Measurements from ENCODE around the gene TIGAR. TPM values are rescaled to one million over a fixed set of nuclear protein-coding genes. Genes with fewer than 3 reads are reported as not detected.
A peak's percentile ranks its signal among the peaks of the same experiment; 100 is the strongest.

TIGAR gene
- total RNA-seq, 6 donors from 2014 or later, result 4.9 to 19.5 (median 10.4) TPM

GRCh38 chr12:4273652-4274395 is 47.2 kb upstream of the TIGAR start, which contains the start of gene CCND2:
Gene CCND2 (plus strand): TSS chr12:4273762. CDS start chr12:4274041, 279 bp downstream.
- TF ChIP-seq CTCF (IDR thresholded peaks at IDR 0.05) (no peak), POLR2A (IDR thresholded peaks at IDR 0.05) (peak in 3 of 4 donors; percentile 58 to 91 (median 84)), POLR2AphosphoS5 (IDR thresholded peaks at IDR 0.05) (peak; percentile 8 to 96), EP300 (IDR thresholded peaks at IDR 0.05) (no peak)
- Histone ChIP-seq H3K36me3 (no peaks in the 10 kb centered on the region), H3K27ac (peak within 1 kb of the TSS; percentile 79 to 92 (median 86)), H3K27me3 (peaks cover 1 to 33% (median 20%) of the 10 kb centered on the region in 4 donors), H3K4me3 (peak within 1 kb of the TSS; percentile 62 to 81 (median 72)), H3K4me1 (peaks cover 70 to 97% (median 81%) of the 10 kb centered on the region in 4 donors), H3K9me3 (no peaks in the 10 kb centered on the region)
- peak; percentile 87 to 93 for DNase-seq
- peak; percentile 77 to 80 for ATAC-seq (ENCODE audit: low FRiP score in 2 of 2)
- 0 to 1% methylated on average over 28 to 49 of the region's 52 CpGs for WGBS, 2 donors

DNA sequence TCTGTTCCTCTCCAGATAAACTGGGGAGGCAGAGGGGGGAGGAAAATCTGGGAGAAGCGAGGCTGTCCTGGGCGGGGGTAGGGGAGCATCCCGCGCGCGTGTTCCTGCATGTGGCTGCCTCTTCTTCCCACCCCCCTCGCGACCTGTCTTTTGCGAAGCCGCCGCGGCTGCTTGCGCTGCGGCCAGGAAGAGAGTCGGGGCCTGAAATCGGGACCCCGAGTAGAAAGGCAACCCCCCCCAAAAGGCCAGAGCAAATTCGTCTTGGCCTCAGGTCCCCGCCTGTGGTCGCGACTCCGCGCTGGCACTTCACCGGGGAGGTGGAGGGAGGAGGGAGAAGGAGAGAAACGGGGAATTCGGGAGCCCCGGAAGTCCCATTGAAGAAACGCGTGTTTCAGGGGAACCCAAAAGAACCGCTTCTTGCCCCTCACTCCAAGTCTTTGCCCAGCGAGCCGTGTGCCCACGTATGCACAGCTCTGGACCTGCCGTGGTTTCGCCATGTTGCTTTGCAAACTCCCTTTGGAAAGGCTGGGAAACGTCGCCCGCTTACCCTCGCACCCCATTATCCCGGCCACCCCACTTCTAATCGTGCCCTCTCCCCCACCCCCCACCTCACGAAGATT is 46.5 kb upstream of the TIGAR start:
- TF ChIP-seq POLR2AphosphoS5 (IDR thresholded peaks at IDR 0.05), result no peak
- TF ChIP-seq POLR2A (IDR thresholded peaks at IDR 0.05), result no peak
- no peak for TF ChIP-seq EP300 (IDR thresholded peaks at IDR 0.05)
- TF ChIP-seq CTCF (IDR thresholded peaks at IDR 0.05), result no peak
- peak overlapping the region; percentile 79 to 92 (median 86) for H3K27ac ChIP-seq
- DNase-seq (peak in 1 of 2 donors; percentile 82), ATAC-seq (ENCODE audit: low FRiP score in 2 of 2) (no peak)
- H3K36me3 ChIP-seq, result peaks cover 0 to 5% (median 0%) of the 10 kb centered on the region in 4 donors
- H3K4me3 ChIP-seq, result peak overlapping the region; percentile 62 to 81 (median 72)
- H3K4me1 ChIP-seq, result peaks cover 73 to 93% (median 82%) of the 10 kb centered on the region in 4 donors
- WGBS, 2 donors, result 0 to 2% methylated on average over 30 to 42 of the region's 42 CpGs
- no peaks in the 10 kb centered on the region for H3K9me3 ChIP-seq
- peaks cover 1 to 30% (median 18%) of the 10 kb centered on the region in 4 donors for H3K27me3 ChIP-seq

GRCh38 chr12:4275016-4275869 is 45.8 kb upstream of the TIGAR start:
- H3K36me3 ChIP-seq, result peaks cover 0 to 9% (median 0%) of the 10 kb centered on the region in 4 donors
- H3K27ac ChIP-seq, result peak overlapping the region; percentile 79 to 92 (median 86)
- ATAC-seq (ENCODE audit: low FRiP score in 2 of 2), result no peak
- H3K4me3 ChIP-seq, result peak overlapping the region; percentile 62 to 81 (median 72)
- H3K4me1 ChIP-seq, result peaks cover 67 to 91% (median 79%) of the 10 kb centered on the region in 4 donors
- 4 to 5% methylated on average over 41 to 43 of the region's 43 CpGs for WGBS, 2 donors
- no peaks in the 10 kb centered on the region for H3K9me3 ChIP-seq
- peak in 1 of 2 donors; percentile 81 for DNase-seq
- H3K27me3 ChIP-seq, result peaks cover 0 to 27% (median 15%) of the 10 kb centered on the region in 4 donors
- TF ChIP-seq POLR2AphosphoS5 (IDR thresholded peaks at IDR 0.05) (no peak), CTCF (IDR thresholded peaks at IDR 0.05) (no peak), POLR2A (IDR thresholded peaks at IDR 0.05) (no peak), EP300 (IDR thresholded peaks at IDR 0.05) (no peak)

DNA sequence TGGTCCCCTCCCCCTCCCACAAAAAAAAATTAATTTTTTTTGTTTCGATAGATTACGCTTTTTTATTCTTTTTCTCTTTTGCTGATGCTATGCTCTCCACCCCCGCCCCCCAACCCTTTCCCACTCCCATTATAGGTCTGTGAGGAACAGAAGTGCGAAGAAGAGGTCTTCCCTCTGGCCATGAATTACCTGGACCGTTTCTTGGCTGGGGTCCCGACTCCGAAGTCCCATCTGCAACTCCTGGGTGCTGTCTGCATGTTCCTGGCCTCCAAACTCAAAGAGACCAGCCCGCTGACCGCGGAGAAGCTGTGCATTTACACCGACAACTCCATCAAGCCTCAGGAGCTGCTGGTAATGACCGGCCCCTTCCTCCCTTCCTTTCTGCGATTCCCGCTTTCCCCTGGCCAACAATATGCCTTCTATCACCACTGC is 45.1 kb upstream of the TIGAR start:
- H3K9me3 ChIP-seq, result no peaks in the 10 kb centered on the region
- DNase-seq, result no peak
- peak overlapping the region in 3 of 4 donors; percentile 62 to 74 (median 71) for H3K4me3 ChIP-seq
- TF ChIP-seq POLR2AphosphoS5 (IDR thresholded peaks at IDR 0.05) (no peak), CTCF (IDR thresholded peaks at IDR 0.05) (no peak), POLR2A (IDR thresholded peaks at IDR 0.05) (no peak)
- ATAC-seq (ENCODE audit: low FRiP score in 2 of 2), result no peak
- peaks cover 0 to 16% (median 3%) of the 10 kb centered on the region in 4 donors for H3K36me3 ChIP-seq
- peak overlapping the region; percentile 79 to 92 (median 86) for H3K27ac ChIP-seq
- peaks cover 61 to 89% (median 79%) of the 10 kb centered on the region in 4 donors for H3K4me1 ChIP-seq
- 65 to 67% methylated on average over 14 of the region's 14 CpGs for WGBS, 2 donors
- H3K27me3 ChIP-seq, result peaks cover 0 to 27% (median 12%) of the 10 kb centered on the region in 4 donors
